DOHH2 (cell line): Measurements from ENCODE around the gene NUDT8.

Experiments used
- H3F3A ChIP-seq: fragments of 200-600 bp; sonication (generic), shearing (Covaris generic); 2 replicates; pipeline ENCODE4 v1.6.0; 2016; ENCODE audit warnings: antibody characterized with exemption, mild to moderate bottlenecking; ENCODE audit not compliant: control insufficient read depth, insufficient read depth
- H3K27ac ChIP-seq: fragments of 200-600 bp; sonication (generic); 2 replicates; pipeline ENCODE4 v1.5.1; 2014; ENCODE audit warnings: low read depth, mild to moderate bottlenecking, low read length, moderate library complexity
- H3K27me3 ChIP-seq: fragments of 200-600 bp; sonication (generic); 2 replicates; pipeline ENCODE4 v1.6.1; 2014; ENCODE audit warnings: mild to moderate bottlenecking, low read length, mixed read lengths; ENCODE audit not compliant: control insufficient read depth
- H3K36me3 ChIP-seq: fragments of 200-600 bp; sonication (generic); 2 replicates; pipeline ENCODE4 v1.6.1; 2014; ENCODE audit warnings: mild to moderate bottlenecking, low read length, moderate library complexity, mixed read lengths; ENCODE audit not compliant: control insufficient read depth
- H3K4me1 ChIP-seq: fragments of 200-600 bp; sonication (generic); 2 replicates; pipeline ENCODE4 v1.6.1; 2014; ENCODE audit warnings: mild to moderate bottlenecking, low read length, mixed read lengths; ENCODE audit not compliant: control insufficient read depth
- H3K4me2 ChIP-seq: fragments of 200-600 bp; sonication (generic); 2 replicates; pipeline ENCODE4 v1.6.0; 2014; ENCODE audit warnings: mild to moderate bottlenecking, low read length, moderate library complexity
- H3K4me3 ChIP-seq: fragments of 200-600 bp; sonication (generic); 2 replicates; pipeline ENCODE4 v1.5.1; 2014; ENCODE audit warnings: mild to moderate bottlenecking, low read length, mixed read lengths
- H3K79me2 ChIP-seq: fragments of 200-600 bp; sonication (generic); 2 replicates; pipeline ENCODE4 v1.6.1; 2014; ENCODE audit warnings: mild to moderate bottlenecking, low read length, mixed read lengths; ENCODE audit not compliant: control insufficient read depth
- H3K9me2 ChIP-seq: fragments of 200-600 bp; sonication (generic); replicated peaks from 2 replicates; pipeline ENCODE4 v1.6.1; 2014; ENCODE audit warnings: mild to moderate bottlenecking, low read length, mixed read lengths; ENCODE audit not compliant: control insufficient read depth
- H3K9me3 ChIP-seq: fragments of 200-600 bp; sonication (generic); 2 replicates; pipeline ENCODE4 v1.6.1; 2014; ENCODE audit warnings: antibody characterized with exemption, low read length, mixed read lengths; ENCODE audit not compliant: control insufficient read depth, insufficient read depth
- H4K20me1 ChIP-seq: fragments of 200-600 bp; sonication (generic); 2 replicates; pipeline ENCODE4 v1.6.0; 2014; ENCODE audit warnings: low read depth, mild to moderate bottlenecking, antibody characterized with exemption, low read length, moderate library complexity; ENCODE audit not compliant: control insufficient read depth, insufficient read depth
- CTCF ChIP-seq: fragments of 200-600 bp; sonication (generic); IDR thresholded peaks from one replicate; pipeline ENCODE4 v1.5.1; 2014; ENCODE audit warnings: antibody characterized with exemption, mild to moderate bottlenecking, low read depth, low read length; ENCODE audit not compliant: poor library complexity, severe bottlenecking
- EZH2phosphoT487 ChIP-seq: fragments of 200-600 bp; sonication (generic); IDR thresholded peaks from 2 replicates; pipeline ENCODE4 v1.6.1; 2017; ENCODE audit warnings: borderline replicate concordance, mild to moderate bottlenecking, antibody characterized with exemption, low read length, moderate library complexity, mixed read lengths

Gene NUDT8

GRCh38 chr11:67629386-67630227 lies at the start of gene NUDT8:
Gene NUDT8 (minus strand): TSS chr11:67629937. CDS start chr11:67629911, 26 bp downstream.
- Histone ChIP-seq H4K20me1 (no peaks in the 10 kb centered on the region), H3K9me3 (no peaks in the 10 kb centered on the region), H3K9me2 (no peaks in the 10 kb centered on the region), H3K4me1 (peaks cover 26% of the 10 kb centered on the region), H3K27me3 (no peaks in the 10 kb centered on the region), H3K27ac (peak within 1 kb of the TSS; percentile 75), H3K4me2 (peak within 1 kb of the TSS; percentile 96), H3K36me3 (peaks cover 6% of the 10 kb centered on the region; the same call in 1 of the 2 replicates), H3F3A (peaks cover 3% of the 10 kb centered on the region; the same call in 1 of the 2 replicates), H3K79me2 (no peaks in the 10 kb centered on the region; the same call in none of the 2 replicates), H3K4me3 (peak within 1 kb of the TSS; percentile 92)
- peak; percentile 6 for TF ChIP-seq CTCF
- TF ChIP-seq EZH2phosphoT487: no peak

GRCh38 chr11:67675058-67675747 lies 45.5 kb upstream of the NUDT8 start:
- Histone ChIP-seq H3K9me2 (no peaks in the 10 kb centered on the region), H3K27ac (no peak overlapping the region), H3F3A (no peaks in the 10 kb centered on the region), H3K79me2 (no peaks in the 10 kb centered on the region), H3K36me3 (no peaks in the 10 kb centered on the region), H3K9me3 (peaks cover 7% of the 10 kb centered on the region; the same call in 1 of the 2 replicates), H3K4me2 (no peak overlapping the region), H3K4me1 (peaks cover 12% of the 10 kb centered on the region), H3K4me3 (no peak overlapping the region), H4K20me1 (no peaks in the 10 kb centered on the region), H3K27me3 (no peaks in the 10 kb centered on the region; the same call in 1 of the 2 replicates)
- TF ChIP-seq EZH2phosphoT487: no peak
- no peak for TF ChIP-seq CTCF

GRCh38 chr11:67674442-67674871 lies 44.7 kb upstream of the NUDT8 start, which contains the start of gene ALDH3B2:
Gene ALDH3B2 (minus strand): TSS chr11:67674623. CDS start chr11:67666935, 7,688 bp downstream.
- H3F3A ChIP-seq: no peaks in the 10 kb centered on the region
- H3K4me3 ChIP-seq: no peak within 1 kb of the TSS
- H3K27ac ChIP-seq: no peak within 1 kb of the TSS
- no peak within 1 kb of the TSS for H3K4me2 ChIP-seq
- H3K27me3 ChIP-seq: no peaks in the 10 kb centered on the region; the same call in 1 of the 2 replicates
- no peak for TF ChIP-seq CTCF
- TF ChIP-seq EZH2phosphoT487: no peak
- H3K4me1 ChIP-seq: peaks cover 17% of the 10 kb centered on the region
- H3K9me2 ChIP-seq: no peaks in the 10 kb centered on the region
- peaks cover 7% of the 10 kb centered on the region; the same call in 1 of the 2 replicates for H3K9me3 ChIP-seq
- no peaks in the 10 kb centered on the region for H3K79me2 ChIP-seq
- no peaks in the 10 kb centered on the region for H4K20me1 ChIP-seq
- no peaks in the 10 kb centered on the region for H3K36me3 ChIP-seq
